Keratinocyte (primary cell): ENCODE measurements around the gene SLC22A1. TPM values are rescaled to one million over a fixed set of nuclear protein-coding genes. Genes with fewer than 3 reads are reported as not detected.

Experiments
- DNase-seq: peaks from one replicate; pipeline ENCODE4 v3.0.0-alpha.2; 2011; ENCODE audit warnings: low read depth, missing footprints, low spot score
- FAIRE-seq: peaks from 2 replicates; lab custom pipeline; 2011; peaks lifted over from hg19 to GRCh38; lab: Jason Lieb, UNC
- H2AFZ ChIP-seq: 2 replicates; pipeline ENCODE4 v1.6.0; 2012; ENCODE audit warnings: low read length, control low read depth, inconsistent platforms; ENCODE audit not compliant: control insufficient read depth
- H3K27ac ChIP-seq: 2 replicates; pipeline ENCODE4 v1.5.1; 2011; ENCODE audit warnings: low read length; ENCODE audit not compliant: control insufficient read depth, insufficient read depth
- H3K27me3 ChIP-seq: 3 replicates; pipeline ENCODE4 v1.6.0; 2011; ENCODE audit warnings: low read length; ENCODE audit not compliant: control insufficient read depth, insufficient read depth; ENCODE audit errors: extremely low read depth
- H3K36me3 ChIP-seq, 2 experiments: 2 replicates in 1 of 2; 3 replicates in 1 of 2; pipeline ENCODE4 v1.5.1; 2011; ENCODE audit warnings: low read length in 2 of 2, mild to moderate bottlenecking in 1 of 2; ENCODE audit not compliant: control insufficient read depth in 2 of 2, insufficient read depth in 2 of 2; ENCODE audit errors: extremely low read depth in 1 of 2
- H3K4me1 ChIP-seq: 3 replicates; pipeline ENCODE4 v1.5.1; 2011; ENCODE audit warnings: low read length; ENCODE audit not compliant: control insufficient read depth, insufficient read depth; ENCODE audit errors: extremely low read depth
- H3K4me2 ChIP-seq: 3 replicates; pipeline ENCODE4 v1.6.0; 2011; ENCODE audit warnings: low read depth, low read length; ENCODE audit not compliant: control insufficient read depth, insufficient read depth; ENCODE audit errors: extremely low read depth
- H3K4me3 ChIP-seq, 3 experiments: fragments of 200-600 bp in 1 of 3; sonication (generic) in 1 of 3; 2 replicates in 2 of 3; 3 replicates in 1 of 3; pipeline ENCODE4 v1.5.1; 2011 to 2016; ENCODE audit warnings: low read length in 3 of 3, mild to moderate bottlenecking in 3 of 3, control low read depth in 2 of 3, inconsistent platforms in 1 of 3, low read depth in 1 of 3, mixed read lengths in 1 of 3, mixed run types in 1 of 3, moderate library complexity in 1 of 3; ENCODE audit not compliant: control insufficient read depth in 2 of 3, insufficient read depth in 2 of 3; ENCODE audit errors: extremely low read depth in 1 of 3
- H3K79me2 ChIP-seq: 2 replicates; pipeline ENCODE4 v1.6.0; 2012; ENCODE audit warnings: low read length; ENCODE audit not compliant: control insufficient read depth, insufficient read depth
- H3K9ac ChIP-seq: 3 replicates; pipeline ENCODE4 v1.6.0; 2011; ENCODE audit warnings: low read length; ENCODE audit not compliant: control insufficient read depth, insufficient read depth; ENCODE audit errors: extremely low read depth
- H3K9me1 ChIP-seq: 3 replicates; pipeline ENCODE4 v1.6.0; 2011; ENCODE audit warnings: low read length; ENCODE audit not compliant: control insufficient read depth, insufficient read depth; ENCODE audit errors: extremely low read depth
- H3K9me3 ChIP-seq: 2 replicates; pipeline ENCODE4 v1.5.1; 2012; ENCODE audit warnings: low read depth, low read length; ENCODE audit not compliant: control insufficient read depth
- H4K20me1 ChIP-seq: 3 replicates; pipeline ENCODE4 v1.6.0; 2011; ENCODE audit warnings: low read length; ENCODE audit not compliant: control insufficient read depth, insufficient read depth; ENCODE audit errors: extremely low read depth
- EZH2 ChIP-seq: IDR thresholded peaks from one replicate; pipeline ENCODE4 v1.6.1; 2012; ENCODE audit warnings: inconsistent platforms, mild to moderate bottlenecking, low read length, moderate library complexity
- dilution Hi-C: fragments of 300-500 bp; cut with MboI; formaldehyde crosslinking; loops from one replicate; pipeline ENCODE4 v1.7.0; 2020; ENCODE audit warnings: low sequenced_read_pairs; ENCODE audit not compliant: extremely low pct_ligation_motif_present
- polyA plus RNA-seq, 5 experiments: library from polyadenylated mRNA; depleted of rRNA in 3 of 5; stranded (reverse) in 3 of 5; stranded (forward) in 1 of 5; unstranded in 1 of 5; fragments of >200 nt; gene quantifications; 1 replicate in 1 of 5; 2 replicates in 3 of 5; 3 replicates in 1 of 5; pipeline versions ENCODE4 v1.2.1 to v1.2.3, GENCODE V29; 2011 to 2012; ENCODE audit warnings: missing spikeins in 2 of 5, low read depth in 1 of 5, low replicate concordance in 1 of 5
- TF ChIP-seq, protein P1 (sequence below), 3 experiments: IDR thresholded peaks in 1 of 3; conservative IDR thresholded peaks in 1 of 3; optimal IDR thresholded peaks in 1 of 3; 2 replicates in 2 of 3; 3 replicates in 1 of 3; pipeline versions ENCODE3 to v1.5.1; 2011; ENCODE audit warnings: low read length in 3 of 3, mild to moderate bottlenecking in 3 of 3, moderate library complexity in 2 of 3, control low read depth in 1 of 3, inconsistent platforms in 1 of 3; ENCODE audit not compliant: insufficient read depth in 2 of 3; ENCODE audit errors: extremely low read depth in 1 of 3

The SLC22A1 gene
- polyA plus RNA-seq, 1 donor (not counting 4 experiments of a cell fraction or from before 2014, with no cell fraction given), result 0.76 TPM

- Histone ChIP-seq H3K4me1 (no peaks in the 10 kb centered on the region), H3K27me3 (no peaks in the 10 kb centered on the region), H3K9ac (no peak overlapping the region), H2AFZ (no peak overlapping the region), H3K4me3 (no peak overlapping the region), H3K36me3 (no peaks in the 10 kb centered on the region), H3K9me3 (no peaks in the 10 kb centered on the region), H3K4me2 (no peak overlapping the region), H4K20me1 (no peaks in the 10 kb centered on the region), H3K79me2 (no peaks in the 10 kb centered on the region), H3K9me1 (no peaks in the 10 kb centered on the region), H3K27ac (no peak overlapping the region)
- TF ChIP-seq, protein P1, sequence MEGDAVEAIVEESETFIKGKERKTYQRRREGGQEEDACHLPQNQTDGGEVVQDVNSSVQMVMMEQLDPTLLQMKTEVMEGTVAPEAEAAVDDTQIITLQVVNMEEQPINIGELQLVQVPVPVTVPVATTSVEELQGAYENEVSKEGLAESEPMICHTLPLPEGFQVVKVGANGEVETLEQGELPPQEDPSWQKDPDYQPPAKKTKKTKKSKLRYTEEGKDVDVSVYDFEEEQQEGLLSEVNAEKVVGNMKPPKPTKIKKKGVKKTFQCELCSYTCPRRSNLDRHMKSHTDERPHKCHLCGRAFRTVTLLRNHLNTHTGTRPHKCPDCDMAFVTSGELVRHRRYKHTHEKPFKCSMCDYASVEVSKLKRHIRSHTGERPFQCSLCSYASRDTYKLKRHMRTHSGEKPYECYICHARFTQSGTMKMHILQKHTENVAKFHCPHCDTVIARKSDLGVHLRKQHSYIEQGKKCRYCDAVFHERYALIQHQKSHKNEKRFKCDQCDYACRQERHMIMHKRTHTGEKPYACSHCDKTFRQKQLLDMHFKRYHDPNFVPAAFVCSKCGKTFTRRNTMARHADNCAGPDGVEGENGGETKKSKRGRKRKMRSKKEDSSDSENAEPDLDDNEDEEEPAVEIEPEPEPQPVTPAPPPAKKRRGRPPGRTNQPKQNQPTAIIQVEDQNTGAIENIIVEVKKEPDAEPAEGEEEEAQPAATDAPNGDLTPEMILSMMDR (optimal IDR thresholded peaks at IDR 0.05 in 1 of 3, IDR thresholded peaks at IDR 0.05 in 1 of 3, conservative IDR thresholded peaks at IDR 0.05 in 1 of 3; ENCODE audit: extremely low read depth in 1 of 3, insufficient read depth in 2 of 3, low read length in 3 of 3), result no peak
- no peak for TF ChIP-seq EZH2
- no peak for DNase-seq
- dilution Hi-C loops, result no loop called here
- FAIRE-seq, result no peak
These were observed 81.9 kb downstream of the SLC22A1 start for GRCh38 chr6:160203522-160203921.

- no peaks in the 10 kb centered on the region for H3K79me2 ChIP-seq
- no peaks in the 10 kb centered on the region for H3K4me1 ChIP-seq
- TF ChIP-seq, protein P1 (optimal IDR thresholded peaks at IDR 0.05 in 1 of 3, IDR thresholded peaks at IDR 0.05 in 1 of 3, conservative IDR thresholded peaks at IDR 0.05 in 1 of 3; ENCODE audit: extremely low read depth in 1 of 3, insufficient read depth in 2 of 3, low read length in 3 of 3), result no peak
- TF ChIP-seq EZH2, result no peak
- H3K36me3 ChIP-seq, result no peaks in the 10 kb centered on the region
- H3K4me3 ChIP-seq, result no peak overlapping the region
- FAIRE-seq (no peak), DNase-seq (no peak)
- H3K4me2 ChIP-seq, result no peak overlapping the region
- H3K9me3 ChIP-seq, result no peaks in the 10 kb centered on the region
- H3K27me3 ChIP-seq, result no peaks in the 10 kb centered on the region
- H4K20me1 ChIP-seq, result no peaks in the 10 kb centered on the region
- H3K9me1 ChIP-seq, result no peaks in the 10 kb centered on the region
- no peak overlapping the region for H3K27ac ChIP-seq
- H3K9ac ChIP-seq, result no peak overlapping the region
- no peak overlapping the region for H2AFZ ChIP-seq
- dilution Hi-C loops, result no loop called here
These were observed 82.3 kb downstream of the SLC22A1 start for GRCh38 chr6:160203953-160204352.
